RPMI7951 (cell line): ENCODE data around the gene CD9. TPM values are rescaled to one million over a fixed set of nuclear protein-coding genes. Genes with fewer than 3 reads are reported as not detected.
"Not testable (repeated sequence)": the region's sequence is repeated elsewhere in the genome, so short reads cannot be mapped to it uniquely, and the experiment has no call there.

Experiments used
- DNase-seq: peaks from one replicate; pipeline ENCODE4 v3.0.0-alpha.2; 2012; ENCODE audit warnings: low read depth
- total RNA-seq: library from RNA; depleted of rRNA; stranded (reverse); fragments of >200 nt; shearing (Covaris generic); gene quantifications from 2 replicates; pipeline ENCODE4 v1.2.3, GENCODE V29; 2014; rRNA removed

Gene CD9
- total RNA-seq = 133 and 142 TPM in 2 replicates

DNA sequence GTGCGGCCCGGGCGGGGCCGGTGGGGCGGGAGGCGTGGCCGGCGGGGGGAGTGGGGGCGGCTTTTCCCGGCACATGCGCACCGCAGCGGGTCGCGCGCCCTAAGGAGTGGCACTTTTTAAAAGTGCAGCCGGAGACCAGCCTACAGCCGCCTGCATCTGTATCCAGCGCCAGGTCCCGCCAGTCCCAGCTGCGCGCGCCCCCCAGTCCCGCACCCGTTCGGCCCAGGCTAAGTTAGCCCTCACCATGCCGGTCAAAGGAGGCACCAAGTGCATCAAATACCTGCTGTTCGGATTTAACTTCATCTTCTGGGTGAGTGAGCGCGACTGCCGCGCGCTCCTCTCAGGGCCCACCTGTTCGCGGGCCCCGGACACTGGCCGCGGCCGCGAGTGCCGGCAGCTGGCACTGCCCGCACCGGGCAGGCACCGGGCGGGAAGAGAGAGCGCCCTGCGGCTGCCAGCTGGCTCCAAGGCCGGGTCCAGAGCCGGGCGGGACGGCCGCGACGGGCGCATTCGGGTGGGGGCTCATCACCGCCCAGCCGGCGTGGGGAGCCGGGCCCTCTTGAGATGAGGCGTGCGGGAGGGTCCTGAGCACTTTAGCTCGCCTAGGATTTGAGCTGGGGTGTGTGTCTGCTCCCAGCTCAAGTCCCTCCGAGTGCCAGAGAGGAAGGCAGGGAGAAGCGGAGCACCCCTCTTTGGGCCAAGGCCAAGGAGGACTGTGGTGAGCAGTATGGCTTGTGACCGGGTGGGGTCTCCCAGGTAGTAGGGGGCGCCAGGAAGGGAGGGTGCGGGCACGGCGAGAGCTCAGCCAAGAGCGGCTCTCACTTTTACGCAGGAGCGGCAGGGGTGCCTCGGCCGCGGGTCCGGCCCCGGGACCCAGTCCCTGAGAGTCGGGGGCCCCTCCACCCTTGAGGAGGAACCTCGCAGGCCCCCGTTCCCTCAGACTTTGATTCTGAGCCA lies at the start of gene CD9:
CD9 (plus strand) TSS at position 145 of the 957 bp plus-strand sequence; CDS start at position 245, 100 bp downstream.
- DNase-seq = peak; percentile 58

DNA sequence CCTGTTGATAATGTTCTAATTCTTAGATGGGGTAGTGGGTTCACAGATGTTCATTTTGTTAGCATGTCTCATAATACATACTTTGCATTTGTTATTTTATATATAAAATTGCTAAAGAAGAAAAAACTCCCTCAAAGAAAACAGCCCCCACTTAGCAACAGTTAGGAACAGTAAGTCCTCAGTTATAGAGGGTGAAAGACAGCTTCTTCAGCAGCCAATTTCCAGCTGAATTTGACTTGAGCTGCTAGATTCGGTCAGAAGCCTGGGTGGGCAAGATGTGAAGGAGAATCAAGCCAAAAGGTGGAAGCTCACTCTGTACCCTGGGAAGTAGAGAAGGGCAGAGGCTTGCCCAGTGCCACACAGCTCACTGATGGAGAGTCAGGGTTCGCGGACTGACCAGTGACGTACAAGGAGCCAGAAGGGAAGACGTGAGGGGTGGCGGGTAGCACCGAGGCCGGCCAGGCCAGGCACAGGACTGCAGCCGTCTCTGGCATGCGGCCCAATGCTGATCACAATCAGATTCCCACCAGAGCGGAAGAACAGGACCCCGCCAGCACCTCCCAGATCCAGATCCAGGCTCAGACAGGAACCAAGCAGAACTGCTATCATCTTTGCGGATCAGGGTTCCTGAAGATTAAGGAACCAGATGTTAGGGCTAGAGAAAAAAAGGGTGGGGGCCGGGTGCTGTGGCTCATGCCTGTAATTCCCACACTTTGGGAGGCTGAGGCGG lies 45.3 kb upstream of the CD9 start:
- DNase-seq = no peak

DNA sequence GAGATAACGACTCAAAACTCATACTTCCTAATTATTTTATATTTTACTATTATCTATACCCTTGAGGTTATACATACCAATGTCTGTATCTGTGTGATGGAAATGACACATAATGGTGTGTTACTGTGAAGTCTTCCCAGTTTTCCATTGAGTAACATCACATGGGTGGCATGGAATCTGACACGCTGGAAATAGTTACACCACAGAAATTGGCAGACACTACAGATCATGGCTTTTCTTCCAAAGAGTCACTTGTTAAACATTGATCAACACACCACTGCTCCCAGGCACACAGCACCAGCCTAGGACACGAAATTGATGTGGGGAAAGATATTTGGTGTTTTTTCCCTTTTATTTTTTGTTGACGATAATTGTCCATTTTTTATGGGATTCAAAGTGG lies 42.7 kb upstream of the CD9 start:
- no peak for DNase-seq

- no peak for DNase-seq
These were observed 41.9 kb upstream of the CD9 start for GRCh38 chr12:6158255-6158654.

- no peak for DNase-seq
These were observed 41.5 kb upstream of the CD9 start for GRCh38 chr12:6158749-6159148.

GRCh38 chr12:6159166-6160011 lies 40.8 kb upstream of the CD9 start:
- not testable (repeated sequence) for DNase-seq

DNA sequence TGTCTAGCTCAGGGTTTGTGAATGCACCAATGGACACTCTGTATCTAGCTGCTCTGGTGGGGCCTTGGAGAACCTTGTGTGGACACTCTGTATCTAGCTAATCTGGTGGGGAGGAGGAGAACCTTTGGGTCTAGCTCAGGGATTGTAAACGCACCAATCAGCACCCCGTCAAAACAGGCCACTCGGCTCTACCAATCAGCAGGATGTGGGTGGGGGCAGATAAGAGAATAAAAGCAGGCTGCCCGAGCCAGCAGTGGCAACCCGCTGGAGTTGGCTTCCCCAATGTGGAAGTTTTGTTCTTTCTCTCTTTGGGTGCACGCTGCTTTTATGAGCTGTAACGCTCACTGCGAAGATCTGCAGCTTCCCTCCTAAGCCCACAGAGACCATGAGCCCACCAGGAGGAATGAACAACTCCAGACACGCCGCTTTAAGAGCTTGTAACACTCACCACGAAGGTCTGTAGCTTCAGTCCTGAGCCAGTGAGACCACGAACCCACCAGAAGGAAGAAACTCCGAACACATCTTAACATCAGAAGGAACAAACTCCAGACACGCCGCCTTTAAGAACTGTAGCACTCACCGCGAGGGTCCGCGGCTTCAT lies 40.1 kb upstream of the CD9 start:
- not testable (repeated sequence) for DNase-seq

- DNase-seq = no peak
These were observed 38.9 kb upstream of the CD9 start for GRCh38 chr12:6161124-6161882.

DNA sequence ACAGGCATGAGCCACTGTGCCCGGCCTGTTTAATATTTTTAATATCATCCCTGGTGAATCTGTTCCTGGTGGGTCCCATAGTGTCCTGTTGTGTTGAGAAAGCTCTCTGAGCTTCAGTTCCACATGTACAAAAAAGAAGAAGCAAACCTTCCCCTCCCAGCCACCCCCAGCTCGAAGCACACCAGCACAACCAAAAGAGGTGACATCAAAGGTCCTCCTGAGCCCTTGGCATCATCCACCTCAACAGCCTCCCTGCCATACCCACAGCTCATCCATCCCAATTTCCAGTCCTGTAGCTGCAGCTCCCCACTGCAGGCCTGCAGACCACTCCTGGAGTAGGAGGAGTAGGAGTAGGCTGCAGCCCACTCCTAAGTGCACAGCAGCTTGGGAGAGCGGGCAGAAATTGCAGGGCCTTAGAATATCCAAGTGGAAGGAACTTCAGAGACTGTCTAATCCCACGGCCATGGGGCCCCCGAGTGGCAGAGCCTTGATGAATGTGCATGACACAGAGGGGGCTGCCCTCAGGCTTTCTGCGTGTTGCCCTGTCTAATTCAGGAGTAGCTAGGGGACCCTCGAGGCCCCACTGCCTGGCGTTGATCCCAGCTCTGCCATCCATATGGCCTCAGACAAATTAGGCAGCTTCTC lies 36.7 kb upstream of the CD9 start:
- no peak for DNase-seq

DNA sequence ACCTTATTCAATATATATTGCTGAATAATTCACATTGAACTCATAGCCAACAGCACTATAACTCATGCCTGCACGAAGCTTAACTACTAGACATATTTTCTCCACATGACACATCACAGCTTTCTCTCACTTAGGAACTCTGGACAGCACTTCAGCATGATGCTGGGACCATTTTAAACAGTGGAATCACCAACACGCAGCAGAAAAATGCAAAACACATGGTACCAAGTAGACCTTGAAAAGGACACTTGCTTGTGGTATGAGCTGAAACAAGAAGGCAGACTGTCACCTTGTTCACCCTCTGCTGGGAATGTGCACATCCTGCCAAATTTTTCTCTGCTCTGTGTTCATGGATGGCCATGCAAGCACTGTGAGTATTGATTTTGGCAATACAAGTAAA lies 34.8 kb upstream of the CD9 start:
- peak; percentile 40 for DNase-seq

GRCh38 chr12:6166808-6167207 lies 33.4 kb upstream of the CD9 start:
- DNase-seq = no peak

- DNase-seq = peak; percentile 97
These were observed 32.6 kb upstream of the CD9 start for GRCh38 chr12:6167327-6168280.

- DNase-seq = no peak
These were observed 28.7 kb upstream of the CD9 start for GRCh38 chr12:6171409-6172015.

GRCh38 chr12:6172086-6172485 lies 28.1 kb upstream of the CD9 start:
- DNase-seq = no peak

- DNase-seq = no peak
These were observed 27.3 kb upstream of the CD9 start for GRCh38 chr12:6172862-6173261.

GRCh38 chr12:6177642-6178358 lies 22.4 kb upstream of the CD9 start:
- no peak for DNase-seq

DNA sequence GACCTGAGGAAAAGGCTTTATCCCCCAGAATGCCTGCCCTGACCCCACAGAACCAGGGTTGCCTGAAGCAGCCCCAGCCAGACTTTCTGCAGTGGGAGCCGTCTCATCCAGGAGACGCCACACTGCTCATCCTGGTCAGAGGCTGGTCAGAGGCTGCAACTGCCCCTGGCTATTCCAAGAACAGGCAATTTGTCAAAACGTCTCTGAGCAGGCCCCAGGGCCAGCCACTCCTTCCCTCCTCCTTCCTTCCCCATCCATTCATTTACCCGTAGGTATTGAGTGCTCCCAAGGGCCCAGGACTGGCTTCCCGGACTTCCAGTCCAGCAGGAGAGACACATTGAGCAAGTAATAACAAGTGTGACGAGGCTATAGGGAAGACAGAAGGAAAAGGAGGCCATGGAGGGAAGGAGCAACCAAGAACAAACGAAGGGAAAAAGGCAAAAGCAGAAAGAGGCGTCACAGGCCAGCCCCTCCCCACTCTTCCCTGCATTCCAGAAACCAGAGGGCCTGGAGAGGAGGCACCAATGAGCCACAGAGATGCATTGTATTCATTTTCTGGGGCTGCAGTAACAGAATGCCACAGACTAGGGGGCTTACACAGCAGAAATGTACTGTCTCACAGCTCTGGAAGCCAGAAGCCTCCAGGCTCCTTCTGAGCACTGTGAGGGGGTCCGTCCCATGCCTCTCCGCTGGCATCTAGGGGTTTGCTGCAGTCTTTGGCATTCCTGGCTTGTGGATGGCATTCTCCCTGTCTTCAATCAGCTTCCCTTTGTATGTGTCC lies 21.0 kb upstream of the CD9 start:
- peak; percentile 70 for DNase-seq
